HEK293 (cell line): ENCODE measurements around the gene CANT1.

Experiments used
- CTCF ChIA-PET: fragments of 350-600 bp; formaldehyde crosslinking; extraction: SDS; loops from one replicate; lab custom pipeline; 2021; ENCODE audit warnings: antibody characterized with exemption; lab: Yijun Ruan, JAX
- POLR2A ChIA-PET: fragments of 300-600 bp; formaldehyde crosslinking; extraction: SDS; loops from one replicate; lab custom pipeline; 2020; ENCODE audit warnings: antibody characterized with exemption, inconsistent platforms; lab: Yijun Ruan, JAX
- H3K27ac ChIP-seq: fragments of 200-500 bp; sonication (Bioruptor generic); 2 replicates; pipeline ENCODE4 v1.5.1; 2014; ENCODE audit warnings: low read depth, low read length, control low read depth, inconsistent platforms; ENCODE audit errors: extremely low read depth
- H3K36me3 ChIP-seq, 2 experiments: fragments of 200-500 bp in 1 of 2; sonication (Bioruptor generic) in 1 of 2; 1 replicate in 1 of 2; 2 replicates in 1 of 2; pipeline ENCODE4 v1.5.1; 2014 to 2017; ENCODE audit warnings: inconsistent platforms in 2 of 2, low read length in 2 of 2; ENCODE audit not compliant: control insufficient read depth in 2 of 2, insufficient read depth in 1 of 2
- H3K4me1 ChIP-seq: fragments of 200-500 bp; sonication (Bioruptor generic); 2 replicates; pipeline ENCODE4 v1.5.1; 2014; ENCODE audit warnings: mild to moderate bottlenecking, low read length, inconsistent platforms; ENCODE audit not compliant: control insufficient read depth, insufficient read depth
- H3K4me3 ChIP-seq: 2 replicates; pipeline ENCODE4 v1.5.1; 2011; ENCODE audit warnings: low read depth, mild to moderate bottlenecking, control low read depth, low read length, moderate library complexity
- H3K9me3 ChIP-seq: fragments of 200-500 bp; sonication (Bioruptor generic); 2 replicates; pipeline ENCODE4 v1.5.1; 2014; ENCODE audit warnings: low read depth, low read length, inconsistent platforms; ENCODE audit not compliant: control insufficient read depth, insufficient read depth
- KLF1 ChIP-seq: fragments of 450-650 bp; formaldehyde crosslinking; IDR thresholded peaks from 2 replicates; pipeline ENCODE4 v1.5.1; 2016; ENCODE audit warnings: missing biosample characterization, missing genetic modification characterization
- KLF17 ChIP-seq: fragments of 450-650 bp; formaldehyde crosslinking; IDR thresholded peaks from 2 replicates; pipeline ENCODE4 v1.5.1; 2016; ENCODE audit warnings: missing biosample characterization, missing genetic modification characterization
- SCRT1 ChIP-seq: fragments of 450-650 bp; formaldehyde crosslinking; IDR thresholded peaks from 2 replicates; pipeline ENCODE4 v1.5.1; 2016; ENCODE audit warnings: missing biosample characterization, missing genetic modification characterization, borderline replicate concordance
- SP2 ChIP-seq: fragments of 450-650 bp; formaldehyde crosslinking; IDR thresholded peaks from 2 replicates; pipeline ENCODE4 v1.5.1; 2016; ENCODE audit warnings: missing biosample characterization, missing genetic modification characterization
- ZIC2 ChIP-seq: fragments of 450-650 bp; formaldehyde crosslinking; IDR thresholded peaks from 2 replicates; pipeline ENCODE4 v1.5.1; 2016; ENCODE audit warnings: missing biosample characterization, missing genetic modification characterization
- ZNF18 ChIP-seq: fragments of 450-650 bp; formaldehyde crosslinking; IDR thresholded peaks from 2 replicates; pipeline ENCODE4 v1.5.1; 2016; ENCODE audit warnings: missing biosample characterization, missing genetic modification characterization
- ZNF362 ChIP-seq: fragments of 450-650 bp; formaldehyde crosslinking; IDR thresholded peaks from 2 replicates; pipeline ENCODE4 v1.5.1; 2016; ENCODE audit warnings: missing biosample characterization, missing genetic modification characterization
- ZNF366 ChIP-seq: fragments of 450-650 bp; formaldehyde crosslinking; conservative IDR thresholded peaks from 2 replicates; pipeline ENCODE4 v1.5.1; 2016; ENCODE audit warnings: missing biosample characterization, missing genetic modification characterization
- ZNF423 ChIP-seq: fragments of 450-650 bp; formaldehyde crosslinking; IDR thresholded peaks from 2 replicates; pipeline ENCODE4 v1.5.1; 2016; ENCODE audit warnings: missing biosample characterization, missing genetic modification characterization
- ZNF48 ChIP-seq: fragments of 450-650 bp; formaldehyde crosslinking; IDR thresholded peaks from 2 replicates; pipeline ENCODE4 v1.5.1; 2016; ENCODE audit warnings: missing biosample characterization, missing genetic modification characterization
- ZNF704 ChIP-seq: fragments of 450-650 bp; formaldehyde crosslinking; IDR thresholded peaks from 2 replicates; pipeline ENCODE4 v1.5.1; 2016; ENCODE audit warnings: missing biosample characterization, missing genetic modification characterization
- ZSCAN4 ChIP-seq: fragments of 450-650 bp; formaldehyde crosslinking; IDR thresholded peaks from 2 replicates; pipeline ENCODE4 v1.5.1; 2017; ENCODE audit warnings: missing biosample characterization, missing genetic modification characterization

The CANT1 gene

GRCh38 chr17:79007504-79008381, 1.8 kb downstream of the CANT1 start:
- ChIA-PET POLR2A (no interaction called here), CTCF (interaction anchor here (0.7 to 4.0 kb wide), 3 partner anchors 14 to 55 kb away, joined by 3 to 21 read pairs (median 3); no protein-coding TSS in a partner anchor)
- TF ChIP-seq KLF17 (tag by site-specific recombination) (peak; percentile 55; the same call in 1 of the 2 replicates), ZNF18 (tag by site-specific recombination) (no peak), KLF1 (tag by site-specific recombination) (peak; percentile 92), ZIC2 (peak; percentile 85)
- peaks cover 17% of the 10 kb centered on the region for H3K4me1 ChIP-seq
- peaks cover 0 to 28% of the 10 kb centered on the region in 2 experiments; a peak in 1 of 3 replicates for H3K36me3 ChIP-seq
- H3K27ac ChIP-seq, result no peak overlapping the region
- H3K4me3 ChIP-seq, result no peak overlapping the region
- H3K9me3 ChIP-seq, result no peaks in the 10 kb centered on the region

GRCh38 chr17:79006794-79007503, 2.6 kb downstream of the CANT1 start:
- TF ChIP-seq SCRT1 (tag by site-specific recombination), result no peak
- TF ChIP-seq ZNF362 (tag by site-specific recombination), result no peak
- no peak for TF ChIP-seq ZSCAN4
- no peak for TF ChIP-seq ZNF48 (tag by site-specific recombination)
- no peak for TF ChIP-seq ZNF704 (tag by site-specific recombination)
- no peak for TF ChIP-seq ZNF423 (tag by site-specific recombination)
- Histone ChIP-seq H3K4me1 (peaks cover 17% of the 10 kb centered on the region), H3K9me3 (no peaks in the 10 kb centered on the region), H3K36me3 (peaks cover 0 to 35% of the 10 kb centered on the region in 2 experiments; a peak in 1 of 3 replicates), H3K4me3 (no peak overlapping the region), H3K27ac (no peak overlapping the region)
- POLR2A ChIA-PET, result no interaction called here
- CTCF ChIA-PET, result interaction anchor here (0.7 to 4.0 kb wide), 2 partner anchors 14 to 19 kb away, joined by 3 to 21 read pairs; no protein-coding TSS in a partner anchor

GRCh38 chr17:79006046-79006445, 3.5 kb downstream of the CANT1 start:
- no peaks in the 10 kb centered on the region for H3K9me3 ChIP-seq
- no peak overlapping the region for H3K27ac ChIP-seq
- H3K4me1 ChIP-seq, result peaks cover 17% of the 10 kb centered on the region
- CTCF ChIA-PET, result interaction anchor here (0.8 to 4.0 kb wide), 4 partner anchors 13 to 513 kb away, joined by 3 to 21 read pairs (median 4); no protein-coding TSS in a partner anchor
- TF ChIP-seq ZNF366 (tag by site-specific recombination) (no peak), SP2 (tag by site-specific recombination) (0 out of 2 replicates have a peak, but pooled peaks have one; percentile 22)
- TF ChIP-seq, all 188 proteins: peak for 1
- Histone ChIP-seq H3K4me3 (no peak overlapping the region), H3K36me3 (peaks cover 0 to 36% of the 10 kb centered on the region in 2 experiments; a peak in 1 of 3 replicates)
- POLR2A ChIA-PET, result interaction anchor here (0.6 to 1.6 kb wide), 2 partner anchors 10 to 1439 kb away, joined by 3 to 6 read pairs; no protein-coding TSS in a partner anchor
